K562 (cell line): ENCODE results near the gene ARSK. TPM values are rescaled to one million over a fixed set of nuclear protein-coding genes. Genes with fewer than 3 reads are reported as not detected.

ENCODE experiments used
- AFF1 ChIP-seq, 2 experiments: fragments of 450-650 bp; IDR thresholded peaks; 2 replicates each; pipeline ENCODE4 v1.6.1; 2018; ENCODE audit warnings: mild to moderate bottlenecking in 2 of 2, low read depth in 1 of 2; ENCODE audit not compliant: partially characterized antibody in 2 of 2
- C11orf30 ChIP-seq: fragments of 450-650 bp; IDR thresholded peaks from 2 replicates; pipeline ENCODE4 v1.6.1; 2016; ENCODE audit warnings: low read depth, mild to moderate bottlenecking
- CBFA2T3 ChIP-seq: fragments of 450-650 bp; IDR thresholded peaks from 2 replicates; pipeline ENCODE4 v1.6.1; 2017
- CEBPZ ChIP-seq: fragments of 150-350 bp; IDR thresholded peaks from 2 replicates; pipeline ENCODE4 v1.6.1; 2014; ENCODE audit warnings: low read depth, mild to moderate bottlenecking, low read length, borderline replicate concordance
- ILF3 ChIP-seq: fragments of 450-650 bp; IDR thresholded peaks from 2 replicates; pipeline ENCODE4 v1.6.1; 2018; ENCODE audit warnings: antibody characterized with exemption, mild to moderate bottlenecking, moderate library complexity, borderline replicate concordance
- L3MBTL2 ChIP-seq: fragments of 450-650 bp; IDR thresholded peaks from 2 replicates; pipeline ENCODE4 v1.6.1; 2016; ENCODE audit warnings: mild to moderate bottlenecking, moderate library complexity
- MBD2 ChIP-seq: sonication (generic); IDR thresholded peaks from 2 replicates; pipeline ENCODE4 v1.6.1; 2016; ENCODE audit warnings: low read depth, borderline replicate concordance
- NCOA6 ChIP-seq: fragments of 450-650 bp; IDR thresholded peaks from 2 replicates; pipeline ENCODE4 v1.6.1; 2017; ENCODE audit warnings: mild to moderate bottlenecking
- NEUROD1 ChIP-seq: fragments of 150-350 bp; IDR thresholded peaks from 2 replicates; pipeline ENCODE4 v1.6.1; 2014; ENCODE audit warnings: borderline replicate concordance, low read length, low read depth; ENCODE audit not compliant: partially characterized antibody
- NRF1 ChIP-seq, 2 experiments: fragments of 450-650 bp; IDR thresholded peaks in 1 of 2; conservative IDR thresholded peaks in 1 of 2; 2 replicates each; pipeline ENCODE4 v1.6.1; 2014; ENCODE audit warnings: mild to moderate bottlenecking in 2 of 2
- POLR2H ChIP-seq: IDR thresholded peaks from 2 replicates; pipeline ENCODE4 v1.6.1; 2016; ENCODE audit warnings: missing genetic modification characterization, low read depth, mild to moderate bottlenecking, control low read depth, missing compliant biosample characterization, moderate library complexity
- PTBP1 ChIP-seq: fragments of 200-400 bp; formaldehyde crosslinking; IDR thresholded peaks from 2 replicates; pipeline ENCODE4 v1.6.1; 2017; ENCODE audit warnings: low read depth, low read length
- TAF9B ChIP-seq: fragments of 450-650 bp; IDR thresholded peaks from 2 replicates; pipeline ENCODE4 v1.6.1; 2018; ENCODE audit warnings: mild to moderate bottlenecking; ENCODE audit not compliant: partially characterized antibody
- TFAM ChIP-seq: fragments of 250-450 bp; sonication (Bioruptor Pico); conservative IDR thresholded peaks from 2 replicates; pipeline ENCODE4 v1.5.0; 2021; ENCODE audit warnings: mild to moderate bottlenecking, moderate library complexity
- ZNF551 ChIP-seq: fragments of 250-450 bp; sonication (Bioruptor Pico); IDR thresholded peaks from 2 replicates; pipeline ENCODE4 v1.5.0; 2021; ENCODE audit warnings: mild to moderate bottlenecking, moderate library complexity
- ZNF785 ChIP-seq: fragments of 250-450 bp; sonication (Bioruptor Pico); IDR thresholded peaks from 2 replicates; pipeline ENCODE4 v1.4.0; 2020; ENCODE audit warnings: mild to moderate bottlenecking
- polyA plus RNA-seq, 8 experiments: library from polyadenylated mRNA; depleted of rRNA in 4 of 8; stranded (reverse) in 5 of 8; unstranded in 3 of 8; fragments of >200 nt; fragmentation: Nextera tagmentation in 2 of 8; fragmentation: Illumina TruSeq in 1 of 8; extraction: Ambion mirVana in 2 of 8; extraction: Trizol in 1 of 8; gene quantifications; 2 replicates each; pipeline versions ENCODE4 v1.2.1 to v1.2.3, GENCODE V29; 2011 to 2014; ENCODE audit warnings: inconsistent platforms in 1 of 8, missing spikeins in 1 of 8
- total RNA-seq, 7 experiments: library from RNA; depleted of rRNA in 6 of 7; stranded (reverse); fragments of >200 nt in 6 of 7; fragmentation: Illumina TruSeq in 2 of 7; extraction: Trizol in 2 of 7; gene quantifications; 2 replicates each; pipeline versions ENCODE4 v1.2.1 to v1.2.3, GENCODE V29; 2011 to 2021; ENCODE audit warnings: low replicate concordance in 1 of 7

The ARSK gene
- total and polyA plus RNA-seq, 9 of the 15 experiments (the other 6 are each of a cell fraction or from before 2014, with no cell fraction given): 2.7 to 9.4 (median 7.1) TPM

- TF ChIP-seq ZNF785 (CRISPR knock-in tag) (no peak), NRF1 (conservative IDR thresholded peaks at IDR 0.05 in 1 of 2, IDR thresholded peaks at IDR 0.05 in 1 of 2) (0 out of 4 replicates have a peak, but pooled peaks of 1 of the 2 experiments have one; percentile 12), ILF3 (no peak), TAF9B (no peak), PTBP1 (no peak), TFAM (CRISPR knock-in tag) (no peak), NEUROD1 (no peak), POLR2H (tag) (no peak), C11orf30 (no peak), CEBPZ (no peak), NCOA6 (no peak), MBD2 (no peak), L3MBTL2 (0 out of 2 replicates have a peak, but pooled peaks have one; percentile 19), AFF1 (IDR thresholded peaks at IDR 0.05; ENCODE audit: low read depth in 1 of 2, partially characterized antibody in 2 of 2) (no peak), ZNF551 (CRISPR knock-in tag) (no peak), CBFA2T3 (no peak)
Measured at GRCh38 chr5:95631991-95632675, 77.2 kb downstream of the ARSK start (continued).
